HepG2 (cell line): Measurements from ENCODE around the gene POLR2F. TPM values are rescaled to one million over a fixed set of nuclear protein-coding genes. Genes with fewer than 3 reads are reported as not detected.

ENCODE experiments used
- DMAP1 ChIP-seq: IDR thresholded peaks from 2 replicates; pipeline ENCODE4 v1.6.1; 2016
- EZH2 ChIP-seq: conservative IDR thresholded peaks from 2 replicates; pipeline ENCODE4 v1.6.1; 2012; ENCODE audit warnings: mild to moderate bottlenecking, low read depth, low read length, moderate library complexity
- GTF3A ChIP-seq: sonication (generic); formaldehyde crosslinking; conservative IDR thresholded peaks from 2 replicates; pipeline ENCODE4 v1.4.0; 2020; ENCODE audit warnings: mild to moderate bottlenecking, missing genetic modification reagents
- HMGXB4 ChIP-seq, 2 experiments: sonication (generic) in 1 of 2; formaldehyde crosslinking in 1 of 2; IDR thresholded peaks; 2 replicates each; pipeline versions ENCODE4 v1.4.0 to v1.6.1; 2018 to 2020; ENCODE audit warnings: missing genetic modification reagents in 2 of 2, borderline replicate concordance in 1 of 2, low read depth in 1 of 2, mild to moderate bottlenecking in 1 of 2, missing biosample characterization in 1 of 2
- HNF4G ChIP-seq, 2 experiments: sonication (generic) in 1 of 2; formaldehyde crosslinking in 1 of 2; IDR thresholded peaks; 2 replicates each; pipeline versions ENCODE4 v1.4.0 to v1.6.1; 2011 to 2020; ENCODE audit warnings: borderline replicate concordance in 2 of 2, low read depth in 2 of 2, mild to moderate bottlenecking in 2 of 2, low read length in 1 of 2, missing genetic modification reagents in 1 of 2, moderate library complexity in 1 of 2
- KDM4B ChIP-seq: sonication (generic); formaldehyde crosslinking; IDR thresholded peaks from 2 replicates; pipeline ENCODE4 v1.4.0; 2020; ENCODE audit warnings: missing genetic modification reagents
- MIXL1 ChIP-seq: IDR thresholded peaks from 2 replicates; pipeline ENCODE4 v1.6.1; 2016
- PHF20 ChIP-seq: sonication (generic); formaldehyde crosslinking; IDR thresholded peaks from 2 replicates; pipeline ENCODE4 v1.5.0; 2020; ENCODE audit warnings: mild to moderate bottlenecking, missing genetic modification reagents
- POLR2G ChIP-seq: fragments of 200-400 bp; formaldehyde crosslinking; IDR thresholded peaks from 2 replicates; pipeline ENCODE4 v1.6.1; 2018; ENCODE audit warnings: mild to moderate bottlenecking, low read depth, low read length, moderate library complexity
- THAP8 ChIP-seq: sonication (generic); formaldehyde crosslinking; IDR thresholded peaks from 2 replicates; pipeline ENCODE4 v1.5.1; 2020; ENCODE audit warnings: missing genetic modification reagents, mild to moderate bottlenecking, borderline replicate concordance
- U2AF1 ChIP-seq: fragments of 200-400 bp; formaldehyde crosslinking; optimal IDR thresholded peaks from 2 replicates; pipeline ENCODE3; 2017; ENCODE audit warnings: mild to moderate bottlenecking, low read depth, low read length
- ZBED4 ChIP-seq: sonication (generic); formaldehyde crosslinking; IDR thresholded peaks from 2 replicates; pipeline ENCODE4 v1.4.0; 2020; ENCODE audit warnings: missing genetic modification reagents, borderline replicate concordance
- ZNF160 ChIP-seq: sonication (generic); formaldehyde crosslinking; IDR thresholded peaks from 2 replicates; pipeline ENCODE4 v1.8.0; 2022; ENCODE audit warnings: mild to moderate bottlenecking, inconsistent platforms, missing genetic modification reagents
- ZNF33B ChIP-seq: sonication (generic); formaldehyde crosslinking; IDR thresholded peaks from 2 replicates; pipeline ENCODE4 v1.5.1; 2020; ENCODE audit warnings: mild to moderate bottlenecking, missing genetic modification reagents
- ZNF501 ChIP-seq: sonication (generic); formaldehyde crosslinking; IDR thresholded peaks from 2 replicates; pipeline ENCODE4 v1.5.1; 2020; ENCODE audit warnings: mild to moderate bottlenecking, moderate library complexity, missing genetic modification reagents
- ZNF629 ChIP-seq: sonication (generic); formaldehyde crosslinking; conservative IDR thresholded peaks from 2 replicates; pipeline ENCODE4 v1.5.0; 2020; ENCODE audit warnings: missing genetic modification reagents
- ZNF704 ChIP-seq: sonication (generic); formaldehyde crosslinking; IDR thresholded peaks from 2 replicates; pipeline ENCODE4 v1.8.1; 2023; ENCODE audit warnings: mild to moderate bottlenecking, inconsistent platforms, moderate library complexity, missing genetic modification reagents, borderline replicate concordance
- ZNF720 ChIP-seq: sonication (generic); formaldehyde crosslinking; IDR thresholded peaks from 2 replicates; pipeline ENCODE4 v1.4.0; 2020; ENCODE audit warnings: missing genetic modification reagents
- ZNF878 ChIP-seq: sonication (generic); formaldehyde crosslinking; IDR thresholded peaks from 2 replicates; pipeline ENCODE4 v1.8.1; 2023; ENCODE audit warnings: mild to moderate bottlenecking, missing genetic modification reagents, moderate library complexity
- polyA plus RNA-seq, 8 experiments: library from polyadenylated mRNA; depleted of rRNA in 3 of 8; stranded (reverse) in 7 of 8; unstranded in 1 of 8; fragments of >200 nt; fragmentation: Illumina TruSeq in 4 of 8; extraction: Trizol in 4 of 8; gene quantifications; 2 replicates each; pipeline versions ENCODE4 v1.2.1 to v1.2.3, GENCODE V29; 2011 to 2016; ENCODE audit warnings: low read depth in 4 of 8, missing spikeins in 1 of 8, mixed read lengths in 1 of 8; ENCODE audit not compliant: insufficient read depth in 1 of 8
- total RNA-seq, 5 experiments: library from RNA; depleted of rRNA; stranded (reverse); fragments of >200 nt; fragmentation: Illumina TruSeq; extraction: Trizol; gene quantifications; 2 replicates each; pipeline ENCODE4 v1.2.3, GENCODE V29; 2016; ENCODE audit warnings: low read depth in 1 of 5

POLR2F gene
- total and polyA plus RNA-seq, 2 of the 13 experiments (the other 11 are each of a cell fraction or from before 2014, with no cell fraction given) = 135 to 158 TPM

- TF ChIP-seq ZNF160 (CRISPR knock-in tag) (no peak), POLR2G (no peak), ZNF501 (CRISPR knock-in tag) (peak; percentile 42; the same call in 1 of the 2 replicates), HMGXB4 (CRISPR knock-in tag; IDR thresholded peaks at IDR 0.05; ENCODE audit: borderline replicate concordance in 1 of 2, low read depth in 1 of 2) (peak; percentile 84 to 95), KDM4B (CRISPR knock-in tag) (peak; percentile 71; the same call in 1 of the 2 replicates), ZNF878 (CRISPR knock-in tag) (0 out of 2 replicates have a peak, but pooled peaks have one; percentile 32), ZNF720 (CRISPR knock-in tag) (no peak), MIXL1 (CRISPR knock-in tag) (no peak), HNF4G (IDR thresholded peaks at IDR 0.05; ENCODE audit: borderline replicate concordance, low read depth, low read length) (no peak), HNF4G (CRISPR knock-in tag; IDR thresholded peaks at IDR 0.05; ENCODE audit: borderline replicate concordance, low read depth) (0 out of 2 replicates have a peak, but pooled peaks have one; percentile 53), ZNF629 (peak; percentile 24; the same call in 1 of the 2 replicates), ZNF704 (CRISPR knock-in tag) (no peak), EZH2 (no peak), U2AF1 (no peak), DMAP1 (peak; percentile 31; the same call in 1 of the 2 replicates), ZBED4 (CRISPR knock-in tag) (0 out of 2 replicates have a peak, but pooled peaks have one; percentile 34), THAP8 (no peak), PHF20 (CRISPR knock-in tag) (no peak), GTF3A (CRISPR knock-in tag) (0 out of 2 replicates have a peak, but pooled peaks have one; percentile 32), ZNF33B (CRISPR knock-in tag) (no peak)
Observed at GRCh38 chr22:37933711-37934376, 19.7 kb upstream of the POLR2F start (continued).
